GM18867 (cell line): ENCODE measurements around the gene HSBP1L1.
"Not testable (repeated sequence)": the region's sequence is repeated elsewhere in the genome, so short reads cannot be mapped to it uniquely, and the experiment has no call there.

Experiments used
- ATAC-seq: cut with Tn5 transposase; IDR thresholded peaks from one replicate; pipeline ENCODE4 v1.9.1; 2021; ENCODE audit warnings: mild to moderate bottlenecking, moderate library complexity; ENCODE audit not compliant: unreplicated experiment

The HSBP1L1 gene

GRCh38 chr18:79983253-79983652 is 18.8 kb downstream of the HSBP1L1 start:
- ATAC-seq, result no peak

- no peak for ATAC-seq
Observed at GRCh38 chr18:79983793-79984192, 19.4 kb downstream of the HSBP1L1 start.

GRCh38 chr18:79985172-79985571 is 20.7 kb downstream of the HSBP1L1 start:
- no peak for ATAC-seq

GRCh38 chr18:79986726-79987125 is 22.3 kb downstream of the HSBP1L1 start:
- no peak for ATAC-seq

- no peak for ATAC-seq
Observed at GRCh38 chr18:79987566-79987965, 23.1 kb downstream of the HSBP1L1 start.

- ATAC-seq, result peak; percentile 63
Observed at GRCh38 chr18:79988071-79988450, 23.6 kb downstream of the HSBP1L1 start.

GRCh38 chr18:79988451-79989194 is 24.2 kb downstream of the HSBP1L1 start, which contains the start of gene TXNL4A:
TXNL4A (minus strand) TSS chr18:79988563; CDS start chr18:79988392, 171 bp downstream.
- peak; percentile 98 for ATAC-seq

- no peak for ATAC-seq
Observed at GRCh38 chr18:79989195-79989497, 24.7 kb downstream of the HSBP1L1 start.

GRCh38 chr18:79991494-79991893 is 27.1 kb downstream of the HSBP1L1 start:
- no peak for ATAC-seq

GRCh38 chr18:79999701-80000100 is 35.3 kb downstream of the HSBP1L1 start:
- ATAC-seq, result not testable (repeated sequence)

GRCh38 chr18:80000877-80001276 is 36.4 kb downstream of the HSBP1L1 start:
- no peak for ATAC-seq

- no peak for ATAC-seq
Observed at GRCh38 chr18:80002468-80002867, 38.0 kb downstream of the HSBP1L1 start.

GRCh38 chr18:80004600-80005342 is 40.3 kb downstream of the HSBP1L1 start:
- ATAC-seq, result no peak

GRCh38 chr18:80006724-80007123 is 42.3 kb downstream of the HSBP1L1 start:
- ATAC-seq, result no peak

GRCh38 chr18:80009661-80010550 is 45.5 kb downstream of the HSBP1L1 start:
- ATAC-seq, result no peak

GRCh38 chr18:80010551-80010906 is 46.1 kb downstream of the HSBP1L1 start:
- no peak for ATAC-seq

GRCh38 chr18:80011496-80012137 is 47.2 kb downstream of the HSBP1L1 start:
- ATAC-seq, result not testable (repeated sequence)

- ATAC-seq, result no peak
Observed at GRCh38 chr18:80012714-80013113, 48.3 kb downstream of the HSBP1L1 start.
